NK-92 treated with Interleukin-12 subunit alpha and Interleukin-12 subunit beta, amount 100 ng/mL, for 24 hours (cell line): ENCODE results near the gene PDE8B.

Experiments used
- DNase-seq: peaks from one replicate; lab custom pipeline; 2025; lab: John Stamatoyannopoulos, UW

PDE8B gene, protein sequence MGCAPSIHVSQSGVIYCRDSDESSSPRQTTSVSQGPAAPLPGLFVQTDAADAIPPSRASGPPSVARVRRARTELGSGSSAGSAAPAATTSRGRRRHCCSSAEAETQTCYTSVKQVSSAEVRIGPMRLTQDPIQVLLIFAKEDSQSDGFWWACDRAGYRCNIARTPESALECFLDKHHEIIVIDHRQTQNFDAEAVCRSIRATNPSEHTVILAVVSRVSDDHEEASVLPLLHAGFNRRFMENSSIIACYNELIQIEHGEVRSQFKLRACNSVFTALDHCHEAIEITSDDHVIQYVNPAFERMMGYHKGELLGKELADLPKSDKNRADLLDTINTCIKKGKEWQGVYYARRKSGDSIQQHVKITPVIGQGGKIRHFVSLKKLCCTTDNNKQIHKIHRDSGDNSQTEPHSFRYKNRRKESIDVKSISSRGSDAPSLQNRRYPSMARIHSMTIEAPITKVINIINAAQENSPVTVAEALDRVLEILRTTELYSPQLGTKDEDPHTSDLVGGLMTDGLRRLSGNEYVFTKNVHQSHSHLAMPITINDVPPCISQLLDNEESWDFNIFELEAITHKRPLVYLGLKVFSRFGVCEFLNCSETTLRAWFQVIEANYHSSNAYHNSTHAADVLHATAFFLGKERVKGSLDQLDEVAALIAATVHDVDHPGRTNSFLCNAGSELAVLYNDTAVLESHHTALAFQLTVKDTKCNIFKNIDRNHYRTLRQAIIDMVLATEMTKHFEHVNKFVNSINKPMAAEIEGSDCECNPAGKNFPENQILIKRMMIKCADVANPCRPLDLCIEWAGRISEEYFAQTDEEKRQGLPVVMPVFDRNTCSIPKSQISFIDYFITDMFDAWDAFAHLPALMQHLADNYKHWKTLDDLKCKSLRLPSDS

DNA sequence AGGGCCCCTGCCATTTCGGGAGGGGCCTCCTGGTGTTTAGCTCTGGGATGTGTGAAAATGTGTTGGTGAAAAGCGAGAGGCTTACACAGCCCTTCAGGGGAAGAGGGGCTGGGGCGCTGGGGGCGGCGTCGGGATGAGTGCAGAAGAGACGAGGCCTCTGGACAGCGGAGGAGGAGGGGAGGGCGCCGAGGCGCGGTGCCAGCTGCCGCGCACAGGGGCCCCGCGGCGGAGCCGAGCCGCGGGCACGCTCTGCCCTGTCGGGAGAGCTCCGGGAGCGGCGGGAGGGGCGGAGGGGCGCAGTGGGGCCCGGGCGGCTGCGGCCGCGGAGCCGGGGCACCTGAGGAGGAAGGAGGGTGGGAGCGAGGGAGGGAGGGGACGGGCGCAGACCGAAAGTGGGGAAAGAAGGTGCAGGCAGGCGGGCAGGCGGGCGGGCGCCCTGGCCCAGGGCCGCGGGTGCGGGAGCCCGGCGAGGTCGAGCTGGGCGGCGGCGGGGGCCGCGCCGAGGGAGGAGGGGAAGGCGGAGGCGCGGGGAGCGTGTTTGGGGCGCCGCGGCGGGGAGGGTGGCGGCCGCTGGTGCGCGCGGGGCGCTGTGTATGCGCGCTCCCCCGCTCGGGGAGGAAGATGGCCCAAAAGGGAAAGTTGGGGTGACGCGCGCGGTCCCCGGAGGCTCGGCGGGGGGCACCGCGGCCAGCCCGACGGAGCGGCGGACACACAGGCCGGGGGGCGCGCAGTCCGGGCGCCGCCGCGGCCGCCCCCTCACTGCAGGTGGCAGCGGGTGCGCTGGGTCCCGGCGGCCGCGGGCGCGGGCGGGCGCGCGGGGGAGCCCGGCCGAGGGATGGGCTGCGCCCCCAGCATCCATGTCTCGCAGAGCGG is at the start of gene PDE8B:
PDE8B (plus strand) TSS at position 590 of the 873 bp plus-strand sequence; CDS start at position 836, 246 bp downstream.
- no peak for DNase-seq

DNA sequence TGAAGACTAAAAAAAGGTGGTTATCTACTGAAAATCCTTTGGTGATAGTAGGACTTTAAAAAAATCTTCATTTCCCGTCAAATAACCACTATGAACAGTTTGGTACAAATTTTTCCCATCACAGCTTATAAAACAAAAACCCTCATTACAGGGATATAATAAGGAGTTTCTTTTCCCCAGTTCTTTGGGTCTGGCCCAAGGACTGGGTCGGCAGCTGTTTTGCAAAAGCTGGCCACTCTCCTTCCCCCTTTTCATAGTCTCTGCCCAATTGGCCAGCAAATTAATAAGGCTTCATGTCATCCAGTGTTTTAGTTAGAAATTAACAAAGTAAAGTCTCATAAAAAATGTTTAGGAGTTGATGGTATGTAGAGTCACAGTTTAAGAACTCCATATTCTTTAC is 47.0 kb upstream of the PDE8B start:
- DNase-seq: no peak

DNA sequence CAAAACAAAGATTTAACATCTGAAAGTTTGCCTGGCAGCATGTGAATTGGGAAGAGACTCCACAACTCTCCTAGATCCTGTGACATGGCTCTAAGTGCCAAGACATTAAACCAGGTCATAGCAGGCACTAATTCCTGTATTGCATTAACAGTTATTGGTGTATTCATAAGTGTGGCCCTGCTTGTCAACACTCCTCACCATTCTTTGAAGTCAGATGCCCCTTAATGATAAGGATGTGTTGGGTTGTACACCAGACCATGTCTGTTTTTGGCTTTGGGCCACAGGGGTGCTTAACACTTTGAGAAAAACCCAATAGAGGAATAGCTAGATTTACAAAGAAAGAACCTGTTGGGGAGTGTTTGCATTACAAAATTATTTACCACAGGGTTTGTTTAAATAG is 43.4 kb upstream of the PDE8B start:
- no peak for DNase-seq

DNA sequence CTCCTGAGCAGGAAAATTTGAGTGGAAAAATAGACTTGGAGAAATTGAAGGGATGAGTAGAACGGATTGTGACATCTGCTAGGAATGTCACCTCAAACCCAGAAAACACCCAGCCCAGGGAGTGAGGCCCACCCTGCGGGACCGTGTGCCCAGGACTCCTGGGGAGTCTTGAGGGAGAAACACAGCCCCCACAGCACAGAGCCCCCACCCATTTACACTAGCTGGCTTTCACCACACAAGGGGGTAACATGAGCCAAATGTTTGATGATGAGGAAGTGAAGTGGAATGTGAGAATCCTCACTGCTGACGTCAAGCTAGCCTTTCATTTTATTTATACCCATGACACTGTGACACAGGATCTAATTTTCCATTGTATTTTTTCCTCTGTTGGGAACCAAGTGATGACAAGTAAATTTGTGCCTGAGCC is 42.8 kb upstream of the PDE8B start:
- no peak for DNase-seq

DNA sequence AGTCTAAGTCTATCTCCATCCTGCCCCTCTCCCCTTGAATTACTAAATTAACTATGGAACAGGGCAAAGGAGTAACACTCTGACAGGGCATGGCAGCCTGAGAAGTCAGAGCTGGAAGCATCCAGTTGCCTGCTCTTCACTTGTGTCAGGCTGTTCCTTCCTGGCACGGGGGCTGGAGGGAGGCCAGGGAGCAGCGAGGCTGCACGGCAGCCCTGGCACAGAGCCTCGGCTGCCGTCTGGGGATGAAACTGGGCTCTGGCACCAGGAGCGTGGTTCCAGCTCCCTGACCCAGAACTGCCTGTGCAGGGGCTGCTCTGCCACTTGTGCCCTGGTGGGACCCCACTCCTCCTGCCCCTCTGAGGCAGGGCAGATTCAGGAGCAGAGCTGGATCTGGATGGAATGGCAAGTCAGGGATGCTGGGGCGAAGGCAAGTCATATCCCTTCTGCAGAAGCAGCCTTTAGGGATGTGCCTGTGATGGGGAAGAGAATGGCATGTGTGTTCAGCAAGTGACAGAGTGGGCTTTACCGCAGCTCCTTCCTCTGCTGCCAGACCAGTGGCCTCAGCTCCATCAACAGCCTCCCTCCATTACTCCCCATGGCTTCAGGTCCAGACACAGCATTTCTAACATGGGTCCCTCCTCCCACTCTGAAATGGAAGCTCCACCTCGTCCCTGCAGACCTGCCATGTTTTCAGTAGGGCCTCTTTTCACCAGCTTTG is 42.2 kb upstream of the PDE8B start:
- no peak for DNase-seq

DNA sequence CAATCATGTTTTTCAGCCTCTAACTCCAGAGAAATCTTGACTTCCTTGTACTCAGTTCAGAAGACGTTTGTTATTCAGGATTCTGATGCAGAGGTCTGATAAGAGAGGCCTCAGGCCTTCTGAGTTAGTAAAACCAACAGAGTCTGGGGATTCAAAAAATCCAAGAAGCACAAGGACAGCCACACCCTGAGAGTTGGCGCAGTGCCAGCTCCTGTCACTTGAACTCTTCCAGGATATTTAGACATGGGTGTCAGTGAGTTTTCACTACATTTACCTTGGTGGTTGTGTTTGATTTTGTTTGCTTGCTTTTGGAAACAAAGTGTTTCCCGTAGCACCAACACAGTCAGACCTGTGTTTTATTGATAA is 41.6 kb upstream of the PDE8B start:
- no peak for DNase-seq

DNA sequence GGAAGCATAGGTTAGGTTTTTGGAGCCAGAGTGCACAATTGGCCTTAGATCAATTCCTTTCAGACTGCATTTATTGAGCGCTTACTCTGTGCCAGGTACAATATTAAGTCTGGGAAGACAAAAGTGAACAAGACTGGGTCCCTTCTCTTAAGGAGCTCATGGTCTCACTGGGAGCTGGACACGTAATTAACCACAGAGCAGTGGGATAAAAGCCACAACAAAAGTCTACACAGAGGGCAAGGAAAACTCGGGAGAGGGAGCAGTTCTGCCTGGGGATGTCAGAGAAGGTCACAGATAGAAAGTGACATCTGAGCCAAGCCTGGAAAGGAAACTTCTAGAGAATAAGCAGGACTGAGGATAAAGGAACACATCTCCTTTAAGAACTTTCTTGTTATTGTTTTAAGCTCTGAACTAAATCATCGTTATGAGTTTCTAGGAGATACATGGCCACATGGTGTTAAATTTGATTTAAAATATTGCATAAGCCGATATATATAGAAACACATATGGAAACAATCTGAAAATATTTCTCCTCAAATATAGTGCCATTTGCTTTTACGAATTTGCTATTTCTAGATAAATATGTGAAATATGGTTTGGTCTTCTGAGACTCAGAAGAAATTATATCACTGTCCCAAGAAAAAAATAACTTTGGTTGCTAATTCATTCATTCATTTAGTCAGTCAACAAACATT is 40.1 kb upstream of the PDE8B start:
- no peak for DNase-seq

DNA sequence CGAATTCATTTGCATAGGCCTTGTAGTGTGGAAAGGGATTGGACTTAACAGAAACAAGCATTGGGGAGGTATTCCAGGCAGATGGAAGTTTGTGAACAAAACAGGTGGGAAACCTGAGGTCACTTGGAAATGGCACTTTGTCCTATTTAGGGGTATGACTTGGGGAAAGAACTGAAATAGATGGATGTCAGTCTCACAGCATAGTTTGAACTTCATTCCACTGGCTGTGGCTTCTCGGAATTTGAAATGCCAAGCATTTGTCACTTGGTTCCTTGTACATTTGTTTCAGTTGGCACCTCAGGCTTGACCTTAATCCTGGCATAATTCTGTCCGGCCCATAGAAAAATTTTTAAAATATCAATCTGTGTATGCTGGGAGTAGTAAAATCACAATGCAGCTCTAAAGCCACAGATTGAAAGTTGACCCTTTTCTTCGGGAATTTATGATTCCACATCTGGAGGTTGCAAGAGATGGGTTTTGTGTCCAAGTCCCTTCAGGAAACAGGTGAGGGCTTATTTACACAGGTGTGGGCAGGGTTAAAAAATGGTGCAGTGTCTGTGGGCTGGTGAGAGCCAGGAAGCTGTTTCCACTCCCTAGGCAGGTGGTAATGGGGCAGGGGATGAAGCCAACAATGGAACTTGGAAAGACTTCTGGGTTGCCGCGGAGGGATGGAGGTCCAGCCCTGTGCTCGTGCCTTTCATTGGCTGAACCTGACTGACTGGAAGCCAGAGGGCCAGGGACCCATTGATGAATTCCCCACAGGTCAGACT is 39.2 kb upstream of the PDE8B start:
- DNase-seq: no peak

DNA sequence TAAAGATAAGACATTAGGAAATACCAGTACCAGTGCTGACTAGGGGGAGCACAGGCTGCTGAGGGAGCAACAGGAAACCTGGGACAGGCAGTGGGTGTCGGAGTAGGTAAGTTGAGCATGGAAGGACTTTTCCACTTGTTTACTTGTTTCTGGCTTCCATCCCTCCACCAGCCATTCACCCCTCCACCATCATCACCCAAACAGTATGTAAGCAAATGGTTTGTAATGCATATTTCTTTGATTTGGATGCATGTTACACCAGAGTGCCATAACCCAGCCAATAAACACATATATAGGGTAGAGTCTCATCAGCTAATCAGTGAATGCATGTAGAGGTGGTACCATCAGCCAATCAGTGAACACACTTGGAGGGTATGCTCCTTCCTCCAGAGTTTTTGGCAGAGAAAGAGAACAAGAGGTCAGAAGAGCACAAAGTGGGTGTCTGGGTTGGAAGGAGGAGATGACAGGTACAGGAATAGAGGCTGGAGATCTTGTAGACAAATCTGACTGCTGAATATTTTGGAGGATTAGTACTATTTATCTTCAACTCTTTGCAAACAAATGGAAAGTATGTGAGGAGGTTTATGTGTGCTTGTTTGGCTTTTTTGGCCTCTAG is 37.7 kb upstream of the PDE8B start:
- no peak for DNase-seq

DNA sequence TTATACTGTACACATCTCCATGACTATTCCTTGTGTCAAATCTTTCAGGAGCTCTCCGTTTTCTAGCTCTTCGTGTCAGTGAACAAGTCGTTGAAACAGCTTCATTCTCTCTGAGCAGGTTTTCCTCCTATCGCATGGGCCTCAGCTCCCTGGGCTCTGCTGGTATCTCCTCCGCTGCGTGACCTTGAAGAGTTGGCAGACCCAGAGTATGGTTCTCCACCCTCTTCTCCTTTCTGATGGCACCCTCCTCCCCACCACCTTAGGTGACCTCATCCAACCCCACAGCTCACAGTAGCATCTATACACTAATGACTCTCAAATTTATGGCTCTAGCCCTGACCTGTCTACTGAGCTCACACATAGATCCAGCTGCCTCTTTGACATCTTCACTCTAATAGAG is 36.0 kb upstream of the PDE8B start:
- no peak for DNase-seq

DNA sequence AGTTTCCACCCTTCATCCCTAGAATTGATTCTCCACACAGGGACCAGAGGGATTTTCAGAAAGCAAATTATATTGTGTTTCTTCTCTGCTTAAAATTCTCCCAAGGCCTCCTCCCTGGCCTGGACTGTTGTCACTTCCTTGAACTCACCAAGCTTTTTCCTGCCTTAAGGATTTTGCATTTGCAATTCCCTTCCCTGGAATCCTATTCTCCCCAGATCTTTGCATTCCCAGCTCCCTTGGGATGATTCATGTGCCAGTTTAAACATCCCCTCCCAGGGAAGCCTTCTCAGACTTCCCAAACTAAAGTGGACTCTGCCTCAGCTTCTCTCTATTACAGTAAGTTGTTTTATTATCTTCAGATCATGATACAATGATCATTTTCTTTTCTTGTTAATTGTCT is 35.2 kb upstream of the PDE8B start:
- DNase-seq: no peak

DNA sequence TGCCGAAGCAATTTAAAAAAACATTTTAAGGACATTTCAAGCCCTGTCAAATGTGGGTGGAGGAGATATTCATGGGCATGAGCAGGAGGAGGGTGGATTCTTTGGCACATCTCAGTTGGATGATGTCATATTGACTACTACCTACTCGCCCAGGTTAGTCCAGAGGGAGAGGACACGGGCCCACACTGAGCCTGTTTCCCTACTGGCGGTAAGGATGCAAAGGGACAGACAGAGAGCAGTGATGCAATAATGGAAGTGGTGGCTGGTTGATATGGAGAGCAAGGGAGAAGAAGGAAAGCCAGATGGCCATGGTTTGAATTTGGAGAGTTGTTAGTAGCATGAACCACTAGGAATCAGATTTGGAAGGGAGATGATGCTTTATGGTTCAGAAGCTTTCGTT is 34.1 kb upstream of the PDE8B start:
- DNase-seq: no peak

DNA sequence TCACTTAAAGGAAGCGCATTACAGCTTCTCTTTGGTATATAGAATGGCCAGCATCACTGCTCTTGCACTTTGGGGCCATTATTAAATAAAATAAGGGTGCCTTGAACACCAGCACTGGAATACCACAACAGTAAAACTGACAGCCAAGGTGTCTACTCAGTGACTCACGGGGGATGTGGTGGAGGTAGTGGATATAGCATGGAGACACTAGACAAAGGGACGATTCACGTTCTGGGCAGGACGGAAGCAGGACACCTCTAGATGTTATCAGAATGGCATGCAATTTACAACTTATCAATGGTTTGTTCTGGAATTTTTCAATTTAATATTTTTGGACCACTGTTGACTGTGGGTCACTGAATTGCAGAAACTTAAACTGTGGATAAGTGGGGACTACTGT is 32.9 kb upstream of the PDE8B start:
- no peak for DNase-seq

DNA sequence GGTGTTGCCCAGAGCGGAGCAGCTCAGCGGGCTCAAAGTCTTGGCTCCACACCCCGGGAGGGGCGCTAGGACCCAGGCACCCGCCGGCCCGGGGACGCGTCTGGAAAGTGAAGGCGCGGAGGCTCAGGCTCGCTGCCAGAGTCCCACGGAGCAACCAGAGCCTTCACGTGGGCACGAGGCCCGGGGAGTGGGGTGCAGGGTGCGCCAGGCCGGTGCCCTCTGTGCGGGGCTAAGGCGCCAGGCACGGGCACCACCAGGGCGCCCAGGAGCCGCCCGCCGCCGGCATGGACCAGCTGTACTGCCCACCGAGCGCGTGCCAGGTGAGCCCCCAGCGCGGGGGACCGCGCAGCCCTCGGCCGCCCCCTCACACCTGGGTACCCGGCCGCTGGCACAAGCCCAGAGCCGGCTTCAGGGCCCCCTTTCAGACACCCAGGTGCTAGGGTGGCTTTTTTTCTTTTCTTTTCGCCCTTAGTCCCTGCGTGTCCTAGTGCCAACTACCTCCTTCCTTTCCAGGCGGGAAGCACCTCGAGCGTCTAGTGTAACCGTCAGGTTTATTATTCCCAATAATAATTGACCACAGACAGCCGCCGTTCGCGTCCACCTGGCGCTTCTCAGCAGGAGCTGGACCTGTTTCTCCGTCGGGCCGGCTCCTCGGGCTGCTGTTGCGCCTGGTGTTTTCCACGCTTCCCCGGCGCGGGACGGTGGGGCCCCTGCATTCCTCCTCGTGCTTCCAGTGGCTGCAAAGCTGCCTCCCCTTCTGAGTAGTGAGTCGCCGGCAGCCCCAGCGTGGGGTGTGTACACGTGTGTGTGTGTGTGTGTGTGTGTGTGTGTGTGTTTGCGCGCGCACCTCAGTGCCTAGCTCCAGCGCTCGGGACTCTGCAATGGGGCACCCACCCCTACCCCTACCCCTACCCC is 30.1 kb upstream of the PDE8B start:
- DNase-seq: no peak

DNA sequence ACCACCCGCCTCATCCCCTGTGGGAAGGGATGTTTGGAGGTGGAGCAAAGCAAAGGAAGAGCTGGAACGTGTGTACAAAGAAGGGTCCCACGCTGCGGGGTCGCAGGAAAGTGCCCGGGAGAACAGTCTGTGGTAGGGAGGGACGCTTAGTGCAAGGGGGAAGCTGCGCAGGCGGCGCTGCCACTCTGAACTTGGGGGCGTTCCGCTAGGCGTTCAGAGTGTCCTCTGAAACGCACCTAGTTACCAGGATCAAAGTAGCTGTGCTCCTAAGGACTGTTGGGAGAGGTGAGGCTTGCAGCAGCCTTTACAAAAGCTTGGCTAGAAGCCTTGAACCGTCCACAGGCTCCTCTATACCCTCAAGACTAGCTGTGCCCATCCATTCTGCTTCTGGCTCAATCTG is 29.3 kb upstream of the PDE8B start:
- DNase-seq: no peak

DNA sequence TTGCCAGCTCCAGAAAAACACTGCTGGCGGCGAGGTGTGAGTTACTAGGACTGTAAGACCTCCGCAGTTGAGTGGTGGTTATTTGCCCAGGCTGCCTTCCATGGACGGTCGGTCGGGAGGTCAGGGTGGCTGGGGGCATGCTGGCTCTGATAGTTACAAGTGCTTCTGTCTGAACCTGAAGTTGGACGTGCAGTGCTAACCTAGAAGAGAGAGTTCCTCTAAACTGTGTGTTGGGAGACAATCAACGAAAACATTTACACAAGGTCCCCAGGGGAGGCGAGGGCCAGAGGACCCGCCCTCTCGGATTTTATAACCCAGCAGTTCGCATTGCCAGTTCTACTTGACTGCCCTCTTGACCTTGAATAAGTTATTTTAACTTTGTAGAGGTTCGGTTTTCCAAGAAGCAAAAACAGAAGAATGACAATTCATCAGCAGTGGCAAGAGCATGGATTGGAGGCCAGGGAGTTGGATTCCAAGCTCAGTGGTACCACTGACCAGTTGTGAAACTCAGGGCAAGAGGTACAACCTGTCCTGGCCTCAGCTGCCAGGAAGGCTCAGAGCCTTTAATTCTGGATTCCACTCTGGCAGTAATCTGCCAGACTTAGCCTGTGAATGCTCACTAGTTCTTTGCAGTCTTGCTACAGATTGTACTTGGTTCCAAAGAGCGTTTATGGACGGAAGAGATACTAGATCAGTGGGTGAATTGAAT is 28.7 kb upstream of the PDE8B start:
- no peak for DNase-seq

DNA sequence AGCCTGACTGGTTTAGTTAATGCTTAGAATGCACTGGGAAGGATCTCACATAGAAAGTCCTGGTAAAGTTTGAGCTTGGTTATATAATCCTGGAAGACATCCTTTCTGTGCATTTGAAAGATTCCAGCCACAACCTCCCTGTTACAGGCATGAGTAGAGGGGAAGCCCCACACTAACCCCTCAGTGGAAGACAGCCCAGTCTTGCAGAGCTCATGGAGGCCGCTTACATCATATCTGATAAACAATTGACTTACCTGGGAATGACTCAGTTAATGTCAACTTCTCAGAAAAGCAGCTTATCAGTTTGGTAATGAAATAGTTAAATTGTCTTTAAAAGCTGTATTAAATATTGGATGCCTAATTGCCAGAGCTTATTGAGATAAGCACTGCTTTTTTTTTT is 28.1 kb upstream of the PDE8B start:
- no peak for DNase-seq
